Activated CD8-positive, alpha-beta memory T cell treated with anti-CD3 and anti-CD28 coated beads, Interleukin-2, amount 50 U/mL, for 1 hour (primary cell): ENCODE results near the gene SPATS2.

Source experiments
- DNase-seq: peaks from one replicate; pipeline ENCODE4 v3.0.0-alpha.2; 2020; ENCODE audit errors: extremely low read depth

Gene SPATS2

DNA sequence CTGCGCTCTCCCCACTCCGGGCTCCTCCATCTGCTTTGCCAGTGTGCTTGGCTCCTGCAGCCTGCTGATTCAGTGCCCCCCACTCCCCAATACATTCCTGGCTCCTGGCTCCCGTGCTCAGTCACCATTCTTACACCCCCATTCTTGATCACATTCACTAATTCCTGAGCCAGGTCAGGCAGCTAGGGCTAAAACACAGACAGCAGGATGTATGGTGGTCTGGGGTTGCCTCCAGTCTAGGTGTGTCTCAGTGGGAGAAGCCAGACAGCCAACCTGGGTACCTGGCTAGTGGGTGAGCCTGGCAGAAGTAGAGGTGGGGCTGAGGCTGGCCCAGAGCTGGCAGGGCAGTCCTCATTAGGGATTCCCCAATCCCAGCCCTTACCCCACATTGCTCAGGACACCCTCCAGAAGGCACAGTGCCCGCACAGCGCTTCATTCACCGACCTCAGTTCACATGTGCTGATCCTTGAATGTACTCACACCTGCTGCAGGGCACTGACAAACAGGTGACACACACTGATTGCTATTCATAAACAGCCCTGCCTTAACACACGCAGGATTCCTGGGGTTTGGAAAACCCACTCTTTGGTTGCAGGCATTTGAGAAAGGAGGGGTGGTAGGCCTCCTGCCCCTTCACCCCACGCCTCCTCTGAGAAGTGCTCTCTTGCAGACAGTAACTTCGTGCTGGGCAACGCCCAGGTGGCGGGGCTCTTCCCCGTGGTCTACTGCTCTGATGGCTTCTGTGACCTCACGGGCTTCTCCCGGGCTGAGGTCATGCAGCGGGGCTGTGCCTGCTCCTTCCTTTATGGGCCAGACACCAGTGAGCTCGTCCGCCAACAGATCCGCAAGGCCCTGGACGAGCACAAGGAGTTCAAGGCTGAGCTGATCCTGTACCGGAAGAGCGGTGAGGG lies 173.2 kb downstream of the SPATS2 start:
- DNase-seq, result no peak

DNA sequence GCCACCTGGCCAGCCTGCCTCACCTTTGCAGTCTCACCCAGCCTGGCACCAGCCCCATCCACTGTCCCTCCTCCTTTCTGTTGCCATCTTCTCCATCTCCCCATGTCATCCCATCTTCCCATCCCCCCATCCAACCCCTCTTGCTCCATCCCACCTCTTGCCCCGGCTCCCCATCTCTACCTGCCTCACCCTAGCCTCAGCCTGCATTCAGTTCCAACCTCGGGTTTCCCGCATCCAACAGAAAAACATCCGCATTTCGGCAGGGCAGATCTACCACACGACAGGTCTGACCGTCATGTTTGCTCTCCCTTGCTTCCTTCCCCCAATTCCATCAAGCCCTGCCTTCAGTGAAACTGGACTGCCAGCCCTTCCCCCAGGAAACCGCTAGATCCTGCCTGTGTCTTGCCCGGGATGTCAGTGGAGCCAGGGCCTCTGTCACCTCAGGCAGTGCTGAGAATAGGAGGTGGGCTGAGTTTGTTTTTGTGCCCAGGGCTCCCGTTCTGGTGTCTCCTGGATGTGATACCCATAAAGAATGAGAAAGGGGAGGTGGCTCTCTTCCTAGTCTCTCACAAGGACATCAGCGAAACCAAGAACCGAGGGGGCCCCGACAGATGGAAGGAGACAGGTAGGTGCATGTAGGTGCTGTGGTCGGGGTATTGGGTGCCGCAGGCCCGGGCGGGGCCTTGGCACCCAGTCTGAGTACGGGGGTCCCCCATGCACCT lies 174.0 kb downstream of the SPATS2 start:
- no peak for DNase-seq

DNA sequence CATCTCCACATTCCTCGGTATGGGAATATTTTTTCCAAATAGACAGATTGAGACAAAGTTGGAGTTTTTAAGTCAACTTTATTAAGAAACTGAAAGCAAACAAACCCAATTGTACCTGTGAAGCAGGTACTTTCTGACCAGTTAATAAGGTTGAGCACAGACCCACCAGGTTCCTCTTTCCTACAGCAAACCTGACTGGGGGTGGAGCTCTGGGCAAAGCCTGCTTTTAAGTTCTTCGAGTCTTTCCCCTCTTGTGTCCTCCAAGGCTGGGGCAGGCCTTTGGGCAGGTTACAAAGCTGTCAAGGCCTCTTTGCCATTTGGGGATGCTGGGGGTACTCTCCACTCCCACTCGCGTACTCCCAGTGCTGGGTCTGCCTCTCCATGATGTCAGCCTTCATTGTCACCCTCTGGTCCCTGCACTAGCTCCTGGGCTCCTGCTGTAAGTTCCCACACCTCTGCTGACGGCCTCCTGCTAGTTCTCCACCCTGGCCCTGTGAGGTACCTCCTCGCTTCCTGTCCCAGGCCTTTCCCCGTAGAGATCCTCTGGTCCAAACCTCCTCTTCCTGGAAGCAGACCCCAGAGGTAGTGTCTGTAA lies 174.7 kb downstream of the SPATS2 start:
- DNase-seq, result no peak

DNA sequence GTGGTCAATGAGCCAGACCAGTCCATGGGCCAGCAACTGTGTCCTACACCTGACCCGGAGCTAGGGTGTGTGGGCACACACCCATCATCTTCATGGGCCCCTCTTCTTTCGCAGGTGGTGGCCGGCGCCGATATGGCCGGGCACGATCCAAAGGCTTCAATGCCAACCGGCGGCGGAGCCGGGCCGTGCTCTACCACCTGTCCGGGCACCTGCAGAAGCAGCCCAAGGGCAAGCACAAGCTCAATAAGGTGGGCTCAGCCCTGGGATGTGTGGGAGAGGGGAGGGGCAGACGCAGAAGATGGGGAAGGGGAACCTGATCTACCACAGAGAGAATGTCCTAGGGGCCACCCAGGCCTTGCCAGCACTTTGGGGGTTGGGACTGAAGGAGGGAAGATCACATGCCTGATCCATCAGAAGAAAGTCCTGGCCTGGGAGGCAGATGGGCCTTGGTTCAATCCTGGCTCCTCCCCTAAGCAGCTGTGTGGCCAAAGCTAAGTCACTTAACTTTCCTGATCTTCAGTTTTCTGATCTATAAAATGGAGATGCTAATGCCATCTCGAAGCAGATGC lies 175.4 kb downstream of the SPATS2 start:
- DNase-seq, result no peak

DNA sequence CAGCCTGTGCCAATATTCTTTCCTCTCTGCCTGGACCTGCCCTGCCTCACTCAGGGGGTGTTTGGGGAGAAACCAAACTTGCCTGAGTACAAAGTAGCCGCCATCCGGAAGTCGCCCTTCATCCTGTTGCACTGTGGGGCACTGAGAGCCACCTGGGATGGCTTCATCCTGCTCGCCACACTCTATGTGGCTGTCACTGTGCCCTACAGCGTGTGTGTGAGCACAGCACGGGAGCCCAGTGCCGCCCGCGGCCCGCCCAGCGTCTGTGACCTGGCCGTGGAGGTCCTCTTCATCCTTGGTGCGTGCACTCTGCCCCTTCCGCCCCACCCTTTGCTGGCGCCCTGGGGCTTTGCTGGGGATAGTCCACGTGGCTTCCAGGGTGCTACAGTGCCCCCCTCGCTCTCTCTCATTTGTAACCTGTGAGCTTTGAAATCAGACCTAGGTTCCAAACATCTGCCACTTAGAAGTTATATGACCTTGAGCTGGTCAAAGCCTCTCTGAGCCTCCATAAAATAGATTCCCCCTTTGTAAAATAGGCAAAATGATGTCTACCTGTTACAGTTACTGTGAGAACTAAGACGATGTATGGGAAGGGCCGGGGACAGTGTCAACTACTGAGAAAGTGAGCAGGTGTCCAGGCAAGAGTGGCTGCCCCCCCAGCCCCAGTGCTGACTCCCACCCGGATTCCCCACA lies 176.1 kb downstream of the SPATS2 start:
- no peak for DNase-seq

DNA sequence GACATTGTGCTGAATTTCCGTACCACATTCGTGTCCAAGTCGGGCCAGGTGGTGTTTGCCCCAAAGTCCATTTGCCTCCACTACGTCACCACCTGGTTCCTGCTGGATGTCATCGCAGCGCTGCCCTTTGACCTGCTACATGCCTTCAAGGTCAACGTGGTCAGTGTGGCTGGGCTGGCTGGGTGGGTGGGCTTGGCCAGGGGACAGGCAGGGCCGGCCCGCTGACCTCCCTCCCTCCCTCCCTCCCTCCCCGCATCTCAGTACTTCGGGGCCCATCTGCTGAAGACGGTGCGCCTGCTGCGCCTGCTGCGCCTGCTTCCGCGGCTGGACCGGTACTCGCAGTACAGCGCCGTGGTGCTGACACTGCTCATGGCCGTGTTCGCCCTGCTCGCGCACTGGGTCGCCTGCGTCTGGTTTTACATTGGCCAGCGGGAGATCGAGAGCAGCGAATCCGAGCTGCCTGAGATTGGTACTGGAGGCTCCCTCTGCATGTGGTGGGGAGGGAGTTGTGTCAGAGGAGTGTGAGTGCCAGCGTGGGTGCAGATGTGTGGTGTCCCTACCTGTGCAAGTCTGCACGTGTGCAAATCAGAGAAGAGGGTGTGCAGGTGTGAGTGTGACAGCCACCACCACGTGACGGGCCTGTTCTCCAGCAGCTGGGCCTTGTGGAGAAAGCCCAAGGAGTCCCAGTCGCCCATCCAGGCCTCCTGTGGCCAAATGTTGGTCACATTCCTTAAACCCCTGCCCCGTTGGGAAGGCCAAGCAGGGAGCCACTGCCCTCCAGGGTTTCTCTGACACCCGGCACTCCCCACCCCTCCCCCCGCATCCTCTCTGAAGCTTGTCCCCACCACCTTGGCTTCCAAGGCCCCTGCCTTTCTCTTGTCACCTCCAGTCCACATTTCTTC lies 176.9 kb downstream of the SPATS2 start:
- no peak for DNase-seq

DNA sequence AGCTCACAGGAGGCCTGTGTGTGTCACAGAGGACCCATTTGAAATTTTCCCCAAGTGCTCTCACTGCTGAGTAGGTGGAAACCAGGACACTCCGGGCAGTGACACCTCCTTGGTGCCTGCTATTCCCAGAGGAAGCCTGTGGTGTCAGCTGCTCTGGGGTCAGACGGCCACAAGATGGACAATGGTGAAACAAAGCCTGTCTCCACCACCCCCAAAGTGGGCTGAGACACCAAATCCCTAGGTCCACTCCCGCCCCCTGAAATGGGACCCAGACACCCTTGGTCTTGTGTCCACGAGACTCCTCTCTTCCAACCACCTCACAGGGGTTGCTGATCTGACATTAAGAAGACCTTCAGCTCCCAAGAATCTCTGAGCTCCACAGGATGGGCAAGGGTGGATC lies 178.6 kb downstream of the SPATS2 start:
- DNase-seq, result no peak

DNA sequence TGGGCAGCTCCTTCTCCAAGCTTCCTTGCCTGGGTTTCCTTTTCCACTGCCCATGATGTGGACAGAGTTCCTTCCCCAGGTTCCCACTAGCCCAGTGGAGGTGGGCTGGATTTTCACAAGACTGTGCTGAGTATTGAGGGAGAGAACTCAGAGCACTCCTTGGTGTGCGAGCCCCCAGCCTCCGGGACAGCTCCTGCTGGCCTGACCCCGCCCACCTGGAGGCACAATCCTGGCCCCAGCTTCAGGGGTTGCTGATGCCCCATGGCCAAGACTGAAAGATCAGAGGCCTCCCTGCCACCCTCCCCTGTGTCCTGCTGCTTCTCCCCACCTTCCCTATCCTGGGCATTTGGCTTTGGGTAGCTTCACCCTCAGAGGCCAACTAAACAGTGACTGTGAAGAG lies 179.2 kb downstream of the SPATS2 start:
- DNase-seq, result no peak

DNA sequence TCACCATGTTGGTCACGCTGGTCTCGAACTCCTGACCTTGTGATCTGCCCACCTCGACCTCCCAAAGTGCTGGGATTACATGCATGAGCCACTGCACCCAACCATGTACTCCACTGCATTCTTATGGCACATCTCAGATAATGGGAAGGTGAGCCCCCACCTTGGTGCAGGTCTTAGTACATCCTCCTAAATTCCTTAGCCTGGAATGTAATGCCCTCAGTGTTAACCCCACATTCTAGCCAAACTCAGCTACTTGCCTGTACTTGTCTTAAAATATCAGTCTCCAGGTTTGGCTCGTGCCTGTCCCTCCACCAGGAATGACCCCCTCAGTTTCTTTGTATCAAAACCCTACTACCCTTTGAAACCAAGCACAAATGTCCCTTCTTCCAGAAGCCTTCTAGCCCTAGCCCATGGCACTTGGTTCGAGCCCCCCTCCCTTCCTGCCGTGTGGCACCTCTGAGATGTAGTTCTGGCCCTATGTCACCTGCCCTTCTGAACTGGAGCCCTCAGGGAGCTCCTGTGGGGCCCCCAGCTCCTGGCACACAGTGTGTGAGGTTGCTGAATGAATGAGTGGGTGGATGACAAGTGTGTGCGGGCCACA lies 179.9 kb downstream of the SPATS2 start:
- no peak for DNase-seq

DNA sequence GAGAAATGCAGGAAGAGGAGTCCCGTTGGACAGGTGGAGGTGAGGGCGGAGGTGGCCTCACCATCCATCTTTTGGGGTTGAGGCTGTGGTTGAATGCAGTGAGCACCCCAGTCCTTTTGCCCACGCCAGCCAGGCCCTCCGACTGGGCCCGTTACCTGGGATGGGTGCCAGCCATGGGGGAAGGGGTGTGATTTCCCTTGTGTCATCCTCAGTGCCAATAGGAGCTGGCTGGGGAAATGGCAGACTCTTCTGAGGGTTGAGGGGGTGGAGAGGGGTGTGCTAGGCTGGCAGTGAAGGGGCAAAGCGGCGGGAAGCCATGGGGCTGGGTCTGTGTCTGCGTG lies 181.2 kb downstream of the SPATS2 start:
- DNase-seq, result no peak

DNA sequence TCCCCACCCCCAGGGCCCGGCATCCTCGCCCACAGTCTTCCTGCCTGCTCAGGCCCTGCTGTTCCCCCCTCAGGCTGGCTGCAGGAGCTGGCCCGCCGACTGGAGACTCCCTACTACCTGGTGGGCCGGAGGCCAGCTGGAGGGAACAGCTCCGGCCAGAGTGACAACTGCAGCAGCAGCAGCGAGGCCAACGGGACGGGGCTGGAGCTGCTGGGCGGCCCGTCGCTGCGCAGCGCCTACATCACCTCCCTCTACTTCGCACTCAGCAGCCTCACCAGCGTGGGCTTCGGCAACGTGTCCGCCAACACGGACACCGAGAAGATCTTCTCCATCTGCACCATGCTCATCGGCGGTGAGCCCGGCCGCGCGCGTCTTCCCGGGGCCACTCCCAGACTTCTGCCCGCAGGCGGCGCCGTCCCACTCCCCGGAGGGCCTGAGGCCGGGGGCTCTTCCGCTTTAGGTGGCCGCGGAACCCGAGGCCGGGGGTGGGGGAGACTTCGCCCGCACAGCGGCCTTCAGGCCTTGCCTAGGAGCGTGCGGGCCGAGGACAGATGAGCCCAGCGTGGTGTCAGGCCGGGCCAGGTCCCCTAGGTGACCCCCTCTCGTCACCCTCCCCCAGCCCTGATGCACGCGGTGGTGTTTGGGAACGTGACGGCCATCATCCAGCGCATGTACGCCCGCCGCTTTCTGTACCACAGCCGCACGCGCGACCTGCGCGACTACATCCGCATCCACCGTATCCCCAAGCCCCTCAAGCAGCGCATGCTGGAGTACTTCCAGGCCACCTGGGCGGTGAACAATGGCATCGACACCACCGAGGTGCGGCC lies 181.8 kb downstream of the SPATS2 start:
- DNase-seq, result no peak

DNA sequence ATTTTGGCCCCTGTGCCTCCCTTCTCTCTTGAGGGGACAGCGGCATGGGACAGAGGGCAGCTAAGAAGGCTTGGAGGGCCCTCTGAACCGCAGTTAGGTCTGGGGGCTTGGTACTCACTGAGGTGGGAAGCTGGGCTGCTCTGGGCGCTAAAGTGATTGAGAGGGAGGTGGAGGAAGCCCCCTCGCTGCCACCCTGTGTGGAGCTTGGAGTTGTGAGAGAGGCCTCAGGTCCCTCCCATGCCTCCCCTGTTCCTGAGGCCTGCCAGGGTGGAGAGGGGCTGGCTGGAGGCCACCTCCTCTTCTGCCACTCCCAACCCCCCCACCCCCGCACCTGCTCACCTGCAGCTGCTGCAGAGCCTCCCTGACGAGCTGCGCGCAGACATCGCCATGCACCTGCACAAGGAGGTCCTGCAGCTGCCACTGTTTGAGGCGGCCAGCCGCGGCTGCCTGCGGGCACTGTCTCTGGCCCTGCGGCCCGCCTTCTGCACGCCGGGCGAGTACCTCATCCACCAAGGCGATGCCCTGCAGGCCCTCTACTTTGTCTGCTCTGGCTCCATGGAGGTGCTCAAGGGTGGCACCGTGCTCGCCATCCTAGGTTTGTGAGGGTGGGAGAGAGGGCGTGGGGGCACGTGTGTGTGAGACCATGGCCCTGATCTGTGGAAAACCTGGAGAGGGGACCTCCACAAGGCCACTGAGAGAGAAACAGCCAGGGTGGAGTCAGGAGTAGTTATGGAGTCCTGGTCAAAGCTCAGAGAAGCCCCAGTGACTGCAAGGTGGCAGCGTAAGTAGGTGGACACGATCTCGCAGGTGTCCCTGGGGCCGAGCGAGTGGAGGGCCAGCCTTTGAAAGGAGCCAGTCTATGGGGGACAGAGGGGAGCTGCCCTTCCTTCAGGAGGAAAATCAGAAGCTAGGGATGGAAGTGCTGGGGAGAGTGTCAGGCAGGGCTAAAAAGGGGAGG lies 182.8 kb downstream of the SPATS2 start:
- no peak for DNase-seq

DNA sequence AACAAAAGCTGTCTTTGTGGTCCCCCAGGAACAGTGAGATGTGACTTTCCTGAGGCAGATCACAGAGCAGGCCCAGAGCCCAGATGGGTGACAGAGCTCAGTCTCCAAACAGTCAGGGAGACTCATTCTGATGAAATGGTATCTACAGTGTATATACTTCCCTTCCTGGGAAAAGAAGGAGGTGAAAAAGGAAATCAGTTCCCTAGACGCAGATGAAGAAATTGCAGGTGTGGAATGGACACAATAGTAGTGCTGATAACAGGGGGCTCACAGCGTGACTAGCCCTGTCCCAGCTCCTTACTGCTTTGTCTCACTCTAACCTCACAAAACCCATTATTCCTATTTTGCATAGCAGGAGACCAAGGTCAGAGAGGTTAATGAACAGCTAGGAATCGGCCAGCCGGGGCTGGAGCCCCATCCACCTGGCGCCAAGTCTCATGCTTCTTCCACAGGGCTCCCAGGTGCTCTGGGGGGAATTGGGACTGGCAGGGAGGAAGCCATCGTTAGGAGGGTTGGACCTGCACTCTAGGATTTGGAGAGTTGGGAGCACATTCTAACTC lies 183.5 kb downstream of the SPATS2 start:
- no peak for DNase-seq

DNA sequence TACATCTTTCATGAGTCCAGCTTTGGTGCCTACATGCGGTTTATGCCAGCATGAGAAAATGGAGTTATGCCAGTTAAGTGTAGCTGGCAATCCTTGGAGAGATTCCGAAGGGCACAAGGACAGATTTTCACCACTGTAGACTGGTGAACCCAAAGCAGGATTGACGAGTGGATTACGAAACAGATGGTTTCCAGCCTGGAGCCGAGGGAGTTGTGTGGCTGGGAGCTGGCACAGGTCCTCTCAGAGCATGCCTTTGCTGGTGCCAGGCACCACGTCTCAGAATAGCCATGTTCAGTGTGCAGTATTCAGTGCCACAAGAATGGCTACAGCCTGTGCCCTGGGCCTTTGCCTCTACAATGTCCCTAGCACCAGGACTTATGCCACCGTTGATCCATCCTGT lies 184.8 kb downstream of the SPATS2 start:
- DNase-seq, result no peak

DNA sequence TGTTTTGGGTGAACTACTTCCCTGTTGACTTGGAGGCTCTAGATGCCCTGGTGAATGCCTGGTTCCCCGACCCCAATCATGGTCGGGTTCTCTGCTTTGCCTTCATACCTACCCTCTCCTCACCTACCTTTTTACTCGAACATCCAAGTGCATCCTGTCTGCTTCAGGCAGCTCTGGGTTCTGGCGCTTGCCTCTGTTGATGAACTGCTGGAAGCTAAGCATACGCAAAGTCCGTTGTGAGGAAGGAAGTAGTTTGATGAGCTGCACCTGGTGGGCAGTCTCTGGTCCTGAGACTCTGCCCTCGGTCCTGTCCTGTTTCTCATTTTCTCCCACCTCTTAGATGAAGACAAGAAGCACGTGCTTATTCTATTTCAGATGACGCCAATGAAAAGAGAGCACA lies 185.2 kb downstream of the SPATS2 start:
- DNase-seq, result no peak

DNA sequence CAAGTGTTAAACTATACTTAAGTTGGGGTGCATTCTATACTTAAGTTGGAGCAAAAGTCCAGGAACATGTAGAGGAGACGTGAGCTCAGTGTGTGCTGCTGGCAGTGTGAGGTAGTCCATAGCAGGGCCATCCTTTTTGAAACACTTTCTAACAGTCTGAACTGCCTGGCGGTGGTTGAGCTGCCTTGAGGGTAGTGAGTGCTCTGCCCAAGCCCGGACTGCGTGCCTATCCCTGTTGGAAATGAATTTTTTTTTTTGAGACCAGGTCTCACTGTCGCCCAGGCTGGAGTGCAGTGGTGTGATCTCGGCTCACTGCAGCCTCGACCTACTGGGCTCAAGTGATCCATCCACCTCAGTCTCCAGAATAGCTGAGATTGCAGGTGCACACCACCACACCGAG lies 185.6 kb downstream of the SPATS2 start:
- DNase-seq, result no peak

DNA sequence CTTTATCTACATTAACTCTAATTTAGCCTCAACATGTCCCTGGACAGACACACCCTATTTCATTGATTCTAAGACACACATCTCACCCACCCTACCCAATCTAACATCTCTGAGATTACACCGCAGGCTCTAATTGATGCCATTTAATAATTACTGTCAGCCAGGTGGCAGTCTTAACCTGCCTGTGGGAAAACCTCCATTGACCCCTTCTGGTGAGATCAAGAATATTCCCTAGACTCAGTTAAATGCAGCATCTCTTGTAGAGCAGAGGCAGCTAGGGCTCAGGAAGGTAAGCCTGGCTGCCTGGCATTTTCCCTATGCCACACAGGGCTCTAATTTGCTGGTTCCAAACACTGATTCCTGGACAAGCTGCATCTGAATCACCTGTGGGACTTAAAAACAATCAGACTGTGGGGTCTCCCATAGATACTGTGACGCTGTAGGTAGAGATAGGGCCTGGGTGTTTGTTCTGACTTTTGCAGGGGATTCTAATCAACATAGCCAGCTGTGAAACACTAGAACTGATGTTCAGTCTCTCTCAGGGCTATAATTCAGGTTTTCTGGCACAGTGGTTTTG lies 186.3 kb downstream of the SPATS2 start:
- no peak for DNase-seq

DNA sequence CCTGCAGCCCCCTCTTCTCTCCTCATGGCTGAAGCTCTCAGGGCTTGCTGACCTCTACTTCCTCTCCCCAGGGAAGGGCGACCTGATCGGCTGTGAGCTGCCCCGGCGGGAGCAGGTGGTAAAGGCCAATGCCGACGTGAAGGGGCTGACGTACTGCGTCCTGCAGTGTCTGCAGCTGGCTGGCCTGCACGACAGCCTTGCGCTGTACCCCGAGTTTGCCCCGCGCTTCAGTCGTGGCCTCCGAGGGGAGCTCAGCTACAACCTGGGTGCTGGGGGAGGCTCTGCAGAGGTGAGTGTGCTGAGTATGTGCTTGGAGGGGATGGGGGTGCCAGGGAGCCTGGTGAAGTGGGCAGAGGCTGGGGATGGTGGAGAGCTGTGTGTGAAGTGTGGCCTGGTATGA lies 187.0 kb downstream of the SPATS2 start:
- no peak for DNase-seq
